HepG2 (cell line): ENCODE results near the gene CNPPD1. TPM values are rescaled to one million over a fixed set of nuclear protein-coding genes. Genes with fewer than 3 reads are reported as not detected.
A peak's percentile ranks its signal among the peaks of the same experiment; 100 is the strongest.

ENCODE experiments used
- AKAP8 ChIP-seq: sonication (generic); formaldehyde crosslinking; IDR thresholded peaks from 2 replicates; pipeline ENCODE4 v1.5.1; 2020; ENCODE audit warnings: mild to moderate bottlenecking, missing genetic modification reagents
- CCAR2 ChIP-seq: fragments of 200-400 bp; formaldehyde crosslinking; optimal IDR thresholded peaks from 2 replicates; pipeline ENCODE3; 2018; ENCODE audit warnings: low read depth, mild to moderate bottlenecking, low read length, moderate library complexity
- CHCHD3 ChIP-seq: sonication (generic); formaldehyde crosslinking; IDR thresholded peaks from 2 replicates; pipeline ENCODE4 v1.8.0; 2022; ENCODE audit warnings: mild to moderate bottlenecking, missing genetic modification reagents, moderate library complexity
- DNMT3B ChIP-seq: conservative IDR thresholded peaks from 2 replicates; pipeline ENCODE4 v1.6.1; 2016; ENCODE audit warnings: missing biosample characterization, control low read depth
- FOXO1 ChIP-seq: sonication (generic); formaldehyde crosslinking; IDR thresholded peaks from 2 replicates; pipeline ENCODE4 v1.4.0; 2020; ENCODE audit warnings: missing genetic modification reagents
- HNRNPL ChIP-seq: fragments of 200-400 bp; formaldehyde crosslinking; IDR thresholded peaks from 2 replicates; pipeline ENCODE4 v1.6.1; 2017; ENCODE audit warnings: mild to moderate bottlenecking, low read depth, low read length
- IRX3 ChIP-seq: sonication (generic); formaldehyde crosslinking; IDR thresholded peaks from 2 replicates; pipeline ENCODE4 v1.8.1; 2023; ENCODE audit warnings: mild to moderate bottlenecking, low read depth, missing genetic modification reagents, borderline replicate concordance
- MEIS1 ChIP-seq: sonication (generic); formaldehyde crosslinking; IDR thresholded peaks from 2 replicates; pipeline ENCODE4 v1.9.0; 2021; ENCODE audit warnings: mild to moderate bottlenecking, missing genetic modification reagents, moderate library complexity, borderline replicate concordance
- NAIF1 ChIP-seq: sonication (generic); formaldehyde crosslinking; IDR thresholded peaks from 2 replicates; pipeline ENCODE4 v1.5.0; 2020; ENCODE audit warnings: mild to moderate bottlenecking, missing genetic modification reagents, borderline replicate concordance
- NFE2L1 ChIP-seq: sonication (generic); formaldehyde crosslinking; IDR thresholded peaks from 2 replicates; pipeline ENCODE4 v1.4.0; 2020; ENCODE audit warnings: missing genetic modification reagents, mild to moderate bottlenecking, borderline replicate concordance
- PAX8 ChIP-seq: sonication (generic); formaldehyde crosslinking; IDR thresholded peaks from 2 replicates; pipeline ENCODE4 v1.8.0; 2022; ENCODE audit warnings: mild to moderate bottlenecking, missing genetic modification reagents, borderline replicate concordance
- PRMT3 ChIP-seq: sonication (generic); formaldehyde crosslinking; IDR thresholded peaks from 2 replicates; pipeline ENCODE4 v1.8.1; 2022; ENCODE audit warnings: low read depth, mild to moderate bottlenecking, moderate library complexity, missing genetic modification reagents, borderline replicate concordance
- RFX3 ChIP-seq: IDR thresholded peaks from 2 replicates; pipeline ENCODE4 v1.6.1; 2016; ENCODE audit warnings: missing biosample characterization, missing genetic modification reagents
- SCMH1 ChIP-seq: sonication (generic); formaldehyde crosslinking; IDR thresholded peaks from 2 replicates; pipeline ENCODE4 v1.9.0; 2021; ENCODE audit warnings: missing genetic modification reagents, mild to moderate bottlenecking, borderline replicate concordance
- ZBTB3 ChIP-seq: sonication (generic); formaldehyde crosslinking; IDR thresholded peaks from 2 replicates; pipeline ENCODE4 v1.4.0; 2020; ENCODE audit warnings: low read depth, mild to moderate bottlenecking, moderate library complexity, missing genetic modification reagents, borderline replicate concordance
- ZNF17 ChIP-seq: sonication (generic); formaldehyde crosslinking; IDR thresholded peaks from 2 replicates; pipeline ENCODE4 v1.5.0; 2020; ENCODE audit warnings: mild to moderate bottlenecking, missing genetic modification reagents
- ZNF263 ChIP-seq: sonication (generic); formaldehyde crosslinking; IDR thresholded peaks from 2 replicates; pipeline ENCODE4 v1.4.0; 2020; ENCODE audit warnings: missing genetic modification reagents
- ZNF335 ChIP-seq: sonication (generic); formaldehyde crosslinking; IDR thresholded peaks from 2 replicates; pipeline ENCODE4 v1.4.0; 2020; ENCODE audit warnings: missing genetic modification reagents
- ZNF337 ChIP-seq: sonication (generic); formaldehyde crosslinking; IDR thresholded peaks from 2 replicates; pipeline ENCODE4 v1.5.1; 2020; ENCODE audit warnings: missing genetic modification reagents, low read depth, mild to moderate bottlenecking, borderline replicate concordance
- ZNF644 ChIP-seq: IDR thresholded peaks from 2 replicates; pipeline ENCODE4 v1.6.1; 2016; ENCODE audit warnings: low read depth
- ZNF749 ChIP-seq: sonication (generic); formaldehyde crosslinking; IDR thresholded peaks from 2 replicates; pipeline ENCODE4 v1.8.0; 2022; ENCODE audit warnings: mild to moderate bottlenecking, missing genetic modification reagents, moderate library complexity, borderline replicate concordance
- ZNF883 ChIP-seq: sonication (generic); formaldehyde crosslinking; IDR thresholded peaks from 2 replicates; pipeline ENCODE4 v1.5.1; 2020; ENCODE audit warnings: mild to moderate bottlenecking, missing genetic modification reagents; ENCODE audit errors: not compliant biosample characterization
- polyA plus RNA-seq, 8 experiments: library from polyadenylated mRNA; depleted of rRNA in 3 of 8; stranded (reverse) in 7 of 8; unstranded in 1 of 8; fragments of >200 nt; fragmentation: Illumina TruSeq in 4 of 8; extraction: Trizol in 4 of 8; gene quantifications; 2 replicates each; pipeline versions ENCODE4 v1.2.1 to v1.2.3, GENCODE V29; 2011 to 2016; ENCODE audit warnings: low read depth in 4 of 8, missing spikeins in 1 of 8, mixed read lengths in 1 of 8; ENCODE audit not compliant: insufficient read depth in 1 of 8
- total RNA-seq, 5 experiments: library from RNA; depleted of rRNA; stranded (reverse); fragments of >200 nt; fragmentation: Illumina TruSeq; extraction: Trizol; gene quantifications; 2 replicates each; pipeline ENCODE4 v1.2.3, GENCODE V29; 2016; ENCODE audit warnings: low read depth in 1 of 5
- TF ChIP-seq, protein P1 (sequence below): IDR thresholded peaks from 2 replicates; pipeline ENCODE4 v1.6.1; 2018; ENCODE audit warnings: missing genetic modification reagents, mild to moderate bottlenecking, missing compliant biosample characterization
- TF ChIP-seq, protein P2 (sequence below): sonication (generic); formaldehyde crosslinking; IDR thresholded peaks from 2 replicates; pipeline ENCODE4 v1.4.0; 2020; ENCODE audit warnings: missing genetic modification reagents, low read depth, mild to moderate bottlenecking, borderline replicate concordance
- TF ChIP-seq, protein P3 (sequence below): sonication (generic); formaldehyde crosslinking; IDR thresholded peaks from 2 replicates; pipeline ENCODE4 v1.8.0; 2023; ENCODE audit warnings: mild to moderate bottlenecking, missing genetic modification reagents

CNPPD1 gene
- total and polyA plus RNA-seq, 2 of the 13 experiments (the other 11 are each of a cell fraction or from before 2014, with no cell fraction given): 35.5 to 49.4 TPM

DNA sequence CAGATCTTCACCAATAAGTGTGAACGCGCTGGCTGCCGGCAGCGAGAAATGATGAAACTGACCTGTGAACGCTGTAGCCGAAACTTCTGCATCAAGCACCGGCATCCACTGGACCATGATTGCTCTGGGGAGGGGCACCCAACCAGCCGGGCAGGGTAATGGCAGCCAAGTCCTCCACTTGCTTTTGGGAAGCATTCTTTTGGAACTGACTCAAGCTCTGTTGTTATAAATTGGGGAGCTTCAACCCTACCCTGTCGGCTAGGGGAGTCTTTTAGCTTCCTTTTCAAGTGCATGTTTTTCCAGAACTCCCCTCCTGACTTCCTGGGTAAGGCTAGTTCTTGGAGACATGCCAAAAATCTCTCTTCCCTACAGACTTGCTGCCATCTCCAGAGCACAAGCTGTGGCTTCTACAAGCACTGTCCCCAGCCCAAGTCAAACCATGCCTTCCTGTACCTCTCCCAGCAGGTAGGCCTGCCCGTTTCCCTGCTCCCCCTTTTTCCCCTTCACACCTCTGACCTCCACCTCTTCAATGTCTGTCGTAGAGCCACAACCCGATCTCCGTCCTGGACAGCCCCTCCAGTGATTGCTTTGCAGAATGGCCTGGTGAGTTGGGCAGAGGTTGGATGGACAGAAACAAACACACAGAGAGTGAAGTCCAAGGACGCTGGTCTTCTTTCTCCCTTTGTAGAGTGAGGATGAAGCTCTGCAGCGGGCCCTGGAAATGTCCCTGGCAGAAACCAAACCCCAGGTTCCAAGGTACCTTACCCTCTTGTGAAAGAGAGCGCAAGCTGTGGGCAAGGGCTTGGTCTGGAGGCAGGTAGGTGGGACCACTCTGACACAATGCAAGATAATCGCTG is 31.4 kb upstream of the CNPPD1 start (continued):
- 0 out of 2 replicates have a peak, but pooled peaks have one; percentile 40 for TF ChIP-seq AKAP8 (CRISPR knock-in tag)
- no peak for TF ChIP-seq NAIF1 (CRISPR knock-in tag)
- TF ChIP-seq SCMH1 (CRISPR knock-in tag): no peak
- TF ChIP-seq, protein P1, sequence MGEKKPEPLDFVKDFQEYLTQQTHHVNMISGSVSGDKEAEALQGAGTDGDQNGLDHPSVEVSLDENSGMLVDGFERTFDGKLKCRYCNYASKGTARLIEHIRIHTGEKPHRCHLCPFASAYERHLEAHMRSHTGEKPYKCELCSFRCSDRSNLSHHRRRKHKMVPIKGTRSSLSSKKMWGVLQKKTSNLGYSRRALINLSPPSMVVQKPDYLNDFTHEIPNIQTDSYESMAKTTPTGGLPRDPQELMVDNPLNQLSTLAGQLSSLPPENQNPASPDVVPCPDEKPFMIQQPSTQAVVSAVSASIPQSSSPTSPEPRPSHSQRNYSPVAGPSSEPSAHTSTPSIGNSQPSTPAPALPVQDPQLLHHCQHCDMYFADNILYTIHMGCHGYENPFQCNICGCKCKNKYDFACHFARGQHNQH: peak; percentile 62; the same call in 1 of the 2 replicates
- peak; percentile 26 for TF ChIP-seq CCAR2
- TF ChIP-seq PRMT3: no peak
- TF ChIP-seq ZNF883 (CRISPR knock-in tag): no peak
- TF ChIP-seq RFX3 (CRISPR knock-in tag): no peak
- peak; percentile 80 for TF ChIP-seq ZNF337 (CRISPR knock-in tag)
- no peak for TF ChIP-seq ZNF17
- 0 out of 2 replicates have a peak, but pooled peaks have one; percentile 11 for TF ChIP-seq IRX3 (CRISPR knock-in tag)
- TF ChIP-seq PAX8 (CRISPR knock-in tag): no peak
- 0 out of 2 replicates have a peak, but pooled peaks have one; percentile 44 for TF ChIP-seq ZBTB3 (CRISPR knock-in tag)
- peak; percentile 91 for TF ChIP-seq FOXO1 (CRISPR knock-in tag)
- TF ChIP-seq, protein P2, sequence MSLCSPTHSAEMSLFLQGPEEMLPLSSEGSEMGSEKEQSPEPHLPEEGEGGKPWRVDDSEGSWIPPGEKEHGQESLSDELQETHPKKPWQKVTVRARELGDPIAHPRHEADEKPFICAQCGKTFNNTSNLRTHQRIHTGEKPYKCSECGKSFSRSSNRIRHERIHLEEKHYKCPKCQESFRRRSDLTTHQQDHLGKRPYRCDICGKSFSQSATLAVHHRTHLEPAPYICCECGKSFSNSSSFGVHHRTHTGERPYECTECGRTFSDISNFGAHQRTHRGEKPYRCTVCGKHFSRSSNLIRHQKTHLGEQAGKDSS (CRISPR knock-in tag): peak; percentile 94
- no peak for TF ChIP-seq CHCHD3 (CRISPR knock-in tag)
- TF ChIP-seq, protein P3, sequence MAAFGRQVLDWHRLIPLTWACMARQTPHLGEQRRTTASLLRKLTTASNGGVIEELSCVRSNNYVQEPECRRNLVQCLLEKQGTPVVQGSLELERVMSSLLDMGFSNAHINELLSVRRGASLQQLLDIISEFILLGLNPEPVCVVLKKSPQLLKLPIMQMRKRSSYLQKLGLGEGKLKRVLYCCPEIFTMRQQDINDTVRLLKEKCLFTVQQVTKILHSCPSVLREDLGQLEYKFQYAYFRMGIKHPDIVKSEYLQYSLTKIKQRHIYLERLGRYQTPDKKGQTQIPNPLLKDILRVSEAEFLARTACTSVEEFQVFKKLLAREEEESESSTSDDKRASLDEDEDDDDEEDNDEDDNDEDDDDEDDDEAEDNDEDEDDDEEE: peak; percentile 42; the same call in 1 of the 2 replicates
- 0 out of 2 replicates have a peak, but pooled peaks have one; percentile 40 for TF ChIP-seq ZNF335
- TF ChIP-seq MEIS1: 0 out of 2 replicates have a peak, but pooled peaks have one; percentile 33
- peak; percentile 76; the same call in 1 of the 2 replicates for TF ChIP-seq HNRNPL
- TF ChIP-seq DNMT3B (CRISPR knock-in tag): peak; percentile 76; the same call in 1 of the 2 replicates
- no peak for TF ChIP-seq ZNF263 (CRISPR knock-in tag)
- peak; percentile 23; the same call in 1 of the 2 replicates for TF ChIP-seq ZNF749 (CRISPR knock-in tag)
- peak; percentile 99 for TF ChIP-seq ZNF644 (CRISPR knock-in tag)
- 0 out of 2 replicates have a peak, but pooled peaks have one; percentile 54 for TF ChIP-seq NFE2L1 (CRISPR knock-in tag)
